HG03039 (cell line): ENCODE data around the gene CTIF.
"Not testable (repeated sequence)": the region's sequence is repeated elsewhere in the genome, so short reads cannot be mapped to it uniquely, and the experiment has no call there.

Experiments used
- ATAC-seq: cut with Tn5 transposase; IDR thresholded peaks from one replicate; pipeline ENCODE4 v1.9.1; 2021; ENCODE audit warnings: mild to moderate bottlenecking, moderate library complexity; ENCODE audit not compliant: unreplicated experiment

Gene CTIF

DNA sequence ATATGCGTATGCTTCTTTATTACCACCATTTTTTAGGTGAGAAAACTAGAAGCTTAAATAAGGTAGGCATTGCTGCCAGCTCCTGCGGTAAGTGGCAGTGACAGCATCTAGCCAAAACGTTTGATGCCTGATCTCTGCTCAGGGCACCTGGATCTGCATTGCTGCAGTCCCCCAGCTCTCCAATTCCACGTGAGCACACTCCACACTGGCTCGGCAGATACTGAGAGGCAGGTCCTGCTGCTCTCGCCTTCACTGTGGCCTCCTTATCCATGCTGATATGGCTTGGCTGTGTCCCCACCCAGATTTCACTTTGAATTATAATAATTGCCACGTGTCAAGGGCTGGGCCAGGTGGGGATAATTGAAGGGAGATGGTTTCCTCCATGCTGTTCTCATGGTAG lies 160.9 kb downstream of the CTIF start:
- no peak for ATAC-seq

DNA sequence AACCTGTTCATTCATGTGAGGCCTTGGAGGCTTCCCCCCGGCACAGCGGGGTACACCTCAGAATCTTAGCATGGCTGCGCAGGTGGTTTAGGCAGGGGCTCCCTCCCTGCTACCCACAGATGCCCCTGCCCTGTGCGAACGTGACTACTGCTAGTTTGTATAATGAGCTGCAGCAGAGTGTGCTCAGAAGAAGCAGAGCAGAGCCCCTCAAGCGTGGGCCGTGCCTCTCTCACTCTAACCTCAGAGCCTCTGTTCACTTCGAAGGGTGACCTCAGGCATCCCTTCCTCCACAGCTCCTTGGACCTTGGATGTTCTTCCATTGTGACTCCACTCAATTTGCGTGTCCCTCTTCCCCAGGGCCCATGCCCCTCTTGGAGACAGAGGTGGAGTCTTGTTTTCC lies 161.6 kb downstream of the CTIF start:
- ATAC-seq: no peak

DNA sequence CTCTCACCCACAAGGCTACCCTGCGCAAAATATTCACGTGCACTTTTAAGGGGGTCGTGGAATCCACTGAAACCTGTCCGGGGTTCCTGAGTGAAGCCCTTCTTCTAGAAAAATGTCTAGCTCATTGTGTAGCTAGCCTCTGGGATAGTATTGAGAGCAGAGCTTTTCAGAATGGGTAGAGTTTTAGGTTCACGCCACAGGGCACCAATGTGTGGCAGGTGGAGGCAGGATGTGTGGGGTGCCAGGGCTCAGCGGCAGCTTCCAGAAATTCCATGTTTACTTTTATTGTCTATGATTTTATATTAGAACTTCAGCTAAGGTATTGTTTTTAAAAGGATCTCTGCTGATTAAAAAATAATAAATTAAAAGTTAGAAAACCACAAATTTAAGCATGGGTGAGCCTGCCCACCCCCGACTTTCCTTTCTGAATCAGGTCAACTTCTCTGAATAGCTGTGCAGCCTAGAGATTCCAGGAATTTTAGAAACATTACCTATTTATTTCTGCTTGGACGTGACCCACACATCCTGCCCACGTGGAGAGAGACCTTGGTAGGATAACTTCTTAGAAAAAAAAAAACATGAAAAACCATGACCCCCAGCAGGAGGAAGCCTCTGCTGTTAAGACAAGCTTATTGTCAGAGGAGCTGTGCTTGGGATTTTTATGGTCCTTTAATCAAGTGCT lies 163.7 kb downstream of the CTIF start:
- no peak for ATAC-seq

DNA sequence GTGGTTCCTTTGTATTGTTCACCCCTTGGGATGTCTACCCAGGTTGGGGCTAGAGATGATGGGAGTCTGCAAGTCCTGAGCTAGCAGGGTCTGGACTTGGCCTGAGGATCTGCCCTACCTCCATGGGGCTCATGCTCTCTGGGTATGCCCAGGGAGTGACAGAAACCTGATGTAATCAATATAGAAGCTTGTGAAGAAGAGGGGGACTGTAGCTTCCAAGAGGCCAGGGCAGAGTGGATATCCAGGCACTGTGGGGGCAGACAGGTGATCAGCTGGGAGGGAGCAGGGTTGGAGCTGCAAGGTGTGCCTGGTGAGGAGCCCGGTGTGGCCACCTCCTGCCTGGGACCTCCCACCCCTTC lies 164.2 kb downstream of the CTIF start:
- no peak for ATAC-seq

GRCh38 chr18:48703418-48703817 lies 164.6 kb downstream of the CTIF start:
- no peak for ATAC-seq

- no peak for ATAC-seq
Observed at GRCh38 chr18:48705043-48705442, 166.2 kb downstream of the CTIF start.

DNA sequence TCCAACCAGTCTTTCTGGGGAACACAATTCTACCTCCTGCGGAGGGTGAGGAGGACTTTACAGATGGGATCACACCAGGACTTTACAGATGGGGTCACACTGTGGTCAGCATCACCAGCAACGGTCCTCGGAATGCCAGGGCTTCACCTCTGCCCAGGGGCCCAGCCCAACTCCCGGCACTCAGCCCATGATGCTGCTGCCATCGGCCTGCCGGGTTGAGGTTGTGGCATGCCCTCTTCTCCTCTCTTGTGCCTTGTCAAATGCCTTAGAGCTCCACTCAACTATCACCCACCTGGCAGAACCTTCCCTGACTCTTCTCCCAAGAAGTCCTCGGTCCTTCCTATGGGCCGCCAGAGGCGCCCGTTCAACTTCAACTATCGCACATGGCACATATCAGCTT lies 166.7 kb downstream of the CTIF start:
- no peak for ATAC-seq

GRCh38 chr18:48706731-48707130 lies 167.9 kb downstream of the CTIF start:
- no peak for ATAC-seq

DNA sequence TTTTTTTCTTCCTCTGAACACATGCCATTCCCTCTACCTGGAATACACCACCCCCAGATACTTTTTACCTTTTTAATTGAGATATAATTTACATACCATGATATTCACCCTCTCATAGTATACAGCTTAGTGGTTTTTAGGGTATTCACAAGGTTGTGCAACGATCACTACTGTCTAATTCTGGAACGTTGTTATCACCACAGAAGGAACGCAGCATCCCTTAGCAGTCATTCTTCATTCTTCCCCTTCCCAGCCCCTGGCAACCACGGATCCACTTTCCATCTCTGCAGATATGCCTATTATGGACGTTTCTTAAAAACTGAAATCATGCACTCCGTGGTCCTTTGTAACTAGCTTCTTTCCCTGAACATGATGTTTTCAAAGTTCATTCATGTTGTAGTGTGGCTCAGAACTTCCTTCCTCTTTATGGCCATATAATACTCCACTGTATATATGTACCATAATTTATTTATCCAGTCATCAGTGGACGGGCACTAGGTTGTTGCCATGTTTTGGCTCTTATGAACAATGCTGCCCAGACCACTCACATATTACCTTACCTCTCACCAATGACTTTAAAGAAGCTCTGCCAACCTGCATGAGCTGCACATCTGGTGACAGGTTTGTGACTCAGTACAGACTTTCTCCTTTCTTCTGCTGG lies 168.9 kb downstream of the CTIF start:
- no peak for ATAC-seq

GRCh38 chr18:48708807-48709206 lies 170.0 kb downstream of the CTIF start:
- no peak for ATAC-seq

GRCh38 chr18:48709371-48710062 lies 170.7 kb downstream of the CTIF start:
- no peak for ATAC-seq

DNA sequence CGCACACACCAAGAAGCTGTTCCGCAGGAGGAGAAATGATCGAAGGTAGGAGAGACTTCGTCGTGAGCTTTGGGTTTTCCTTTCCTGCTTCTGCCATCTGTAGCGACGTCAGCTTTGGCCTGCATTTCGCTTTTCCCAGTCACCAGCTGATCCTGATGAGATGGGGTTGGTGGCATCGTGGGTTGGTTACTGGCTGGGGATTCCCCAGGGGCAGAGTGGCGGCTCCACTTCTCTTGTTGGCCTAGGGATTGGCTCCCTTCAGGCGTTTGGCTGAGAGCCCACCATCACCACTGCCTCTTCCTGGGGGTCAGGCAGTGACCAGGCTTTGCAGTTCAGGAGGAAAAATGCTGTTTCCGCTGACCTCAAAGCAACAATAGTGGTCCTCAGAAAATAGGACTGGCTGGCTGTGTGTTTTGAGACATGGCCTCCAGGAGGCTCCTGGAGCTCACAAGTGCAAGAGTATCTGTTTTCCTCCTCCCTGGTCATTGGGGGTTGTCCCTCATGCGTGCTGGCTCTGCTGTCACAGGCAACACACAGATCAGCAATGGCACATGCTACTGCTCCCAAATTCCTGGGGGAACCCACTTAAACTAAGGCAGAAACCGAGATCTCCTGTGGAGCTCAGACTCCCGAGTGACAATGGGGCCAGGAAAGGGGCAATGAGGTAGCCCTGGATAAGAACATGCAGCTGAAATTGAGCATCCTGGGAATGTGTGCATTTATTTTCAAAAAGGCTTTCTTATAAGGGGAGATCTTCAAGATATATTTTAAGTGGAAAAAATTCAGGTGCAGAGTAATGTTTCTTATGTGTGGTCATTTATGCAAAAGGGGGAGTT lies 173.0 kb downstream of the CTIF start:
- ATAC-seq: no peak

DNA sequence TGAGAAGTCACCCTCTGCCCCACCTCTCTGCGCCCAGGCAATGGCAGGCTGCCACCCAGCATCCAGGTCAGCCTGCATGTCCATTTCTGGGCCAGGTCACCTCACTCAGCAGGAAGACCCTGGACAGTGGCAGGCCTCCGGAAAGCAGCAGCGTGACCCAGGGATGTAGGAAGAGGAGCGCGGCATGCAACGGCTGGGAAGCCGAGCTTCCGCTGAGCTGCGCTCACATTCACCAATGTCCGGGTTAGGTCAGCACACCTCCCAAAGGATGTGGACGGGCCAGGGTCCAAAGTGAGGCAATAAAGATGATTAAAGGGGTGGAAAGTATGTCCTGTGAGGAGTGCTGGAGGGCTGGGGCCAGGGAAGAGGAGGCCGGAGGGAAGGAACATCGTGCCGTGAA lies 174.5 kb downstream of the CTIF start:
- no peak for ATAC-seq

- no peak for ATAC-seq
Observed at GRCh38 chr18:48714873-48715272, 176.0 kb downstream of the CTIF start.

DNA sequence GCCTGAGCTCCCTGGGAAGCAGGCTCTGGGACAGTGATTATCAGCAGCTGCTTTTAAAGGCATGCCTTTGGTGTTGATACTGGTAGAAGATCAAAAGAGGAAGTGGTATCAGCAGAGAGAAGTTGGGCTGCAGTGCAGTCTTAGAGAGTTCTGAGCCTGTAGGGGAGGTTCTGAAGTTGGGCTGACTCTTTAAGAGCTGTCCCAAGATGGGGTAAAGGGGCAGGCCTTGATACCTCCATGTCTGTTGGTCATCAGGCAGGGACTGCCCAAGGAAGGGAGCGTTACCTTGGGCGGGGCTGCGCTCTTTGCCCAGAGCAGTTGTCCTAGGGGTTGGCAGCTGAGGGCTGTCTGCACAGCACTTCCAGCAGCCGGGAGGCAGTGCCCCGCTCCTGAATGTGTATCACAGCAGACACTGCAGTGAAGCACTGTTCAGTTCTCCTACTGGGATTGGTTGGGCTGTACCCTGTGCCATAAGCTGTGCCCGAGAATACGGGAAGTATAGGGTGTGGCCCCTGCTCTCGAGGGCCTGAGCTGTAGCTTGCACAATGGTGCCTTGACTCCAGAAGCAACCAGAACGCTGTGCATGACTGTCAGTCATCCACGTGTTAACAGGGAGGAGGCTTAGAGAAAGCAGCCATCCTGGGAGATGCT lies 177.0 kb downstream of the CTIF start:
- no peak for ATAC-seq

GRCh38 chr18:48717227-48717626 lies 178.4 kb downstream of the CTIF start:
- ATAC-seq: not testable (repeated sequence)

GRCh38 chr18:48718251-48718959 lies 179.6 kb downstream of the CTIF start:
- ATAC-seq: no peak

DNA sequence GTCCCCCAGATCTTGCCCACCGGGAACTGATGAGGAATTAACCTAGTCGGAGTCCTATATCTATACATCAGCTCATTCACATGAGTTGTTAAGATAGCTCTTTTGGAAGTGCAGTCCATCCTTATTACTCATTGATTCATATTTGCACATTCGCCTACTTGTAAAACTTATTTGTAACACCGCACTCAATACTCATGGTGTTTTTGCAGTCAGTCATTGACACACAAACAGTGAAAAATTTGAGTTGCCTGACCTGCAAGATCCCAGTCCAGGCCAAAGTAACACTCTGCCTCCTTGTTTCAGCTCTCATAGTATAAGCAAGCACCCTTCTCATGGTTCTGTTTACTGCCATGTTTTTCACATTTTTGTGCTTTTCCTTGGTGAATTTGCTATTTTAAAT lies 180.6 kb downstream of the CTIF start:
- ATAC-seq: no peak

GRCh38 chr18:48719974-48720654 lies 181.3 kb downstream of the CTIF start:
- ATAC-seq: no peak

DNA sequence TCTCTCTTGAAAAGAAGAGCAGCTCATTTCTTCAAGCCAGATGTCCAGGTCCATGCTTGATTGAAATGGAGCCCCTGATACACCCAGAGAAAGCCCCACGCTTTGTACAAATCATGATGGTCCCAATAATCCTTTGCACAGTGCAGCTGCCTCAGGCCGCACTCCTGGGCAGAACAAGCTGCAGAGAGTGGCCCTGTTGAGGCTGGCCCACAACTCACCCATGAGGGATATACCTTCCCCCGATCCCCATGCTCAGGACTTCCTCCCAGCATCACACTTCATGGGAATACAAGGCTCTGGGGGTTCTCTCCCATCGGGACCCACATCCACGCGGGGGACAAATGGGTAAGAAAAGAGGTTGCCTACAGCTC lies 181.8 kb downstream of the CTIF start:
- no peak for ATAC-seq
